Measurements from ENCODE around the gene TTC23.

DNA sequence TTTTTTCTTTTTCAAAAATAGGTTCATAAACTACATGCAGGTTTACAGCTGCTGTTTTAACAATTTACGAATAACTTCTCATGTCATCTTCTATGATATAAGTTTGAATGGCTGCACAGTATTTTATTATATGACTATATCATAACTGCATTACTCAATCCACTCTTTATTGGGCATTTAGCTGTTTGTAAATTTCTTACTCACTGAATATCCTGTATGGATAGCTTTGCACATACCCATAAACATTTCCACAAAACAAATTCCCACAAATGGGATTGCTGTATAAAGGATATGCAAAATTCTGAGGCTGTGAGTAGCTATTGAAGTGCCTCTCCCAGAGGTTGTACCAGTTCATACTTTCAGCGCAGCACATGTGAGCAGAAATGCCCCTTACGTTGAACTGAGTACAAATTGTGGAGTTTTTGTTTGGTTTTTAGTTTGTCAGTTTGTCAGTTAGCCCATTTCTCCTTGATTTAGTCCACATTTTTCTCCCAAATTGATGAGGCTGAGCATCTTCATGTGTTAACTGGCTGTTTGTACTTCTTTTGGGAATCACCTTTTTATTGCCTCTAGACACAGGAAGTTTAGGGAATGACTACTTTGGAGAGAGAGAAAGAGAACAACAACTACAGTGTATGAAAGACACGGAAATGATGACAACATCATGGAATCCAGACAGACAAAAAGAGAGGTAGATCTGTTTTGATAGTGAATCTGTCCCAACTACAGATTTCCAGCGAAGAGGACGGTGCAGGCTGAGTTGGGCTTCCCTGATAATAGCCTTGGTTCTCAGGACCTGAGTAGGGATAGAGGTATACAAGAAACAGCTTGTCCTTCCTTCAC, 24.8 kb downstream of the TTC23 start:
- TF ChIP-seq, protein P1, sequence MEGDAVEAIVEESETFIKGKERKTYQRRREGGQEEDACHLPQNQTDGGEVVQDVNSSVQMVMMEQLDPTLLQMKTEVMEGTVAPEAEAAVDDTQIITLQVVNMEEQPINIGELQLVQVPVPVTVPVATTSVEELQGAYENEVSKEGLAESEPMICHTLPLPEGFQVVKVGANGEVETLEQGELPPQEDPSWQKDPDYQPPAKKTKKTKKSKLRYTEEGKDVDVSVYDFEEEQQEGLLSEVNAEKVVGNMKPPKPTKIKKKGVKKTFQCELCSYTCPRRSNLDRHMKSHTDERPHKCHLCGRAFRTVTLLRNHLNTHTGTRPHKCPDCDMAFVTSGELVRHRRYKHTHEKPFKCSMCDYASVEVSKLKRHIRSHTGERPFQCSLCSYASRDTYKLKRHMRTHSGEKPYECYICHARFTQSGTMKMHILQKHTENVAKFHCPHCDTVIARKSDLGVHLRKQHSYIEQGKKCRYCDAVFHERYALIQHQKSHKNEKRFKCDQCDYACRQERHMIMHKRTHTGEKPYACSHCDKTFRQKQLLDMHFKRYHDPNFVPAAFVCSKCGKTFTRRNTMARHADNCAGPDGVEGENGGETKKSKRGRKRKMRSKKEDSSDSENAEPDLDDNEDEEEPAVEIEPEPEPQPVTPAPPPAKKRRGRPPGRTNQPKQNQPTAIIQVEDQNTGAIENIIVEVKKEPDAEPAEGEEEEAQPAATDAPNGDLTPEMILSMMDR (conservative IDR thresholded peaks at IDR 0.05; ENCODE audit: low read depth, low read length) = no peak
- no peak for TF ChIP-seq EZH2 (IDR thresholded peaks at IDR 0.05; ENCODE audit: borderline replicate concordance, low read depth, low read length, poor library complexity, severe bottlenecking)
